ENCODE measurements around the gene MR1. TPM values are rescaled to one million over a fixed set of nuclear protein-coding genes. Genes with fewer than 3 reads are reported as not detected.

The MR1 gene
- total RNA-seq, 1 donor from 2014 or later = 0.62 TPM

GRCh38 chr1:181108304-181108867 is 74.6 kb downstream of the MR1 start:
- no peak for DNase-seq

DNA sequence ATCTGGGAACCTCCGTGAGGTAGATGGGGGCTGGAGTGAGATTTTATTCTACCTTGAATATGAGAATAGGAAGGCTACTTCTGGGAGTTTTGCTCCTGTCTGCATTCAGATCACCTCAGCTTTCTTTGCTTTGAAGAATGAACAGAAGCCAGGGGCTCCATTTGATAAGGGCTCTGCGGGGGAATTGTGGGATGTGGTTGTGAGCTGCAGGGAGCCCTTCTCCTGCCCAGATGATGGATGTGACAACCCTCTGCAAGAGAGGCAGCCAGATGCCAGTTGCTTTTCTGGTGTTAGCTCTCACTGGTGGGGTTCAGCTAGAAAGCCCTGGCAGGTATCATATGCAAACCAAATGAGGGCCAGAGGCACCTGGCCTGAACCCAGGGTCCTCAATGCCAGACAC is 76.2 kb downstream of the MR1 start:
- DNase-seq = no peak

Other genes starting within 250 kb of the MR1 start
- gene KIAA1614, start 121.1 kb upstream of the MR1 start, total RNA-seq = 5.6 TPM
- gene STX6, start 11.1 kb upstream of the MR1 start, total RNA-seq = 86.9 TPM
- 29.0 TPM for gene IER5, start 54.7 kb downstream of the MR1 start, total RNA-seq

Data from occipital lobe (tissue), 2 donors.